Endodermal cell (in vitro differentiated cells): ENCODE measurements around the gene PNLIP. TPM values are rescaled to one million over a fixed set of nuclear protein-coding genes. Genes with fewer than 3 reads are reported as not detected.

ENCODE experiments used
- DNase-seq: peaks from one replicate; pipeline ENCODE4 v3.0.0-alpha.2; 2017
- H3K27ac ChIP-seq: 2 replicates; pipeline ENCODE4 v1.5.1; 2013; ENCODE audit warnings: mild to moderate bottlenecking, low read depth, low read length, moderate library complexity
- H3K27me3 ChIP-seq: 2 replicates; pipeline ENCODE4 v1.6.1; 2013; ENCODE audit warnings: mild to moderate bottlenecking, low read length, moderate library complexity; ENCODE audit not compliant: insufficient read depth, control insufficient read depth, poor library complexity, severe bottlenecking
- H3K36me3 ChIP-seq: 2 replicates; pipeline ENCODE4 v1.7.0; 2013; ENCODE audit warnings: mild to moderate bottlenecking, low read length, moderate library complexity; ENCODE audit not compliant: control insufficient read depth, insufficient read depth
- H3K4me1 ChIP-seq: one replicate; pipeline ENCODE4 v1.7.0; 2013; ENCODE audit warnings: low read length; ENCODE audit not compliant: control insufficient read depth, insufficient read depth
- H3K4me3 ChIP-seq: 2 replicates; pipeline ENCODE4 v1.5.1; 2013; ENCODE audit warnings: mild to moderate bottlenecking, low read length, moderate library complexity
- H3K9ac ChIP-seq: 2 replicates; pipeline ENCODE4 v1.6.1; 2013; ENCODE audit warnings: mild to moderate bottlenecking, low read length, moderate library complexity; ENCODE audit not compliant: poor library complexity, severe bottlenecking; ENCODE audit errors: extremely low read depth
- H3K9me3 ChIP-seq: 2 replicates; pipeline ENCODE4 v1.6.1; 2013; ENCODE audit warnings: mild to moderate bottlenecking, low read length, moderate library complexity; ENCODE audit not compliant: control insufficient read depth
- H3K27ac Mint-ChIP-seq: 2 replicates; pipeline ENCODE4 v1.8.0; 2020; ENCODE audit warnings: mixed read lengths
- H3K27me3 Mint-ChIP-seq: 2 replicates; pipeline ENCODE4 v1.8.0; 2021; ENCODE audit warnings: mild to moderate bottlenecking, mixed read lengths; ENCODE audit not compliant: insufficient read depth
- H3K36me3 Mint-ChIP-seq: 2 replicates; pipeline ENCODE4 v1.8.0; 2020; ENCODE audit warnings: low read depth, mixed read lengths
- H3K4me1 Mint-ChIP-seq: 2 replicates; pipeline ENCODE4 v1.8.0; 2020; ENCODE audit warnings: mixed read lengths
- H3K4me3 Mint-ChIP-seq: 2 replicates; pipeline ENCODE4 v1.8.0; 2020; ENCODE audit warnings: mild to moderate bottlenecking, moderate library complexity, mixed read lengths
- H3K9me3 Mint-ChIP-seq: 2 replicates; pipeline ENCODE4 v1.8.0; 2020; ENCODE audit warnings: mild to moderate bottlenecking, mixed read lengths
- WGBS, 2 experiments: methylation state at CpG; one replicate each; pipeline versions ENCODE4 v1.1.5 to v1.1.7; 2013; ENCODE audit warnings: missing lambda C conversion rate in 2 of 2, mixed read lengths in 1 of 2; ENCODE audit not compliant: insufficient coverage in 1 of 2, insufficient read length in 1 of 2; 5-methylcytosine and 5-hydroxymethylcytosine counted together
- total RNA-seq, 2 donors: library from RNA; stranded (reverse); fragmentation: NEBNext Ultra II Directional in 1 of 2; extraction: Animal tissue kit (Norgen Biotek cat#: 25700) in 1 of 2; gene quantifications; 2 replicates in 1 of 2; 3 replicates in 1 of 2; pipeline ENCODE4 v1.2.1, GENCODE V29; 2021
- TF ChIP-seq, protein P1 (sequence below): fragments of 200-600 bp; sonication (generic); conservative IDR thresholded peaks from 2 replicates; pipeline ENCODE4 v1.5.0; 2021; ENCODE audit warnings: antibody characterized with exemption, mild to moderate bottlenecking

PNLIP gene
- total RNA-seq, 2 donors from 2014 or later: not detected

DNA sequence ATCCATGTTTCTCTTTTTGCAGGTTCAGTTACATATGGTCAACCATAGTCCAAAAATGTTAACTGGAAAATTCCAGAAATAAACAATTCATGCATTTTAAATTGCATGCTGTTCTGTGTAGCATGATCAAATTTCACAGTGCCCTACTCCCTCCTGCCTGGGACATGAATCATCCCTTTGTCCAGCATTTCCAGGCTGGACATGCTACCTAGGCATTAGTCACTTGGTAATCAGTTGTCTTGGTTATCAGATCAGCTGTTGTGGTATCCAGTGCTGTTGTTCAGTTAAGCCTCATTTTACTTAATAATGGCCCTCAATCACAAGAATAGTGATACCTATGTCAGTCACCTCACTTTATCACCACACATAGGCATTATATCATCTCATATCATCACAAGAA lies 7.3 kb upstream of the PNLIP start:
- Mint-ChIP-seq H3K4me1 (peaks cover 7% of the 10 kb centered on the region), H3K27ac (no peak overlapping the region), H3K9me3 (peaks cover 7% of the 10 kb centered on the region), H3K36me3 (no peaks in the 10 kb centered on the region), H3K27me3 (peaks cover 2% of the 10 kb centered on the region), H3K4me3 (no peak overlapping the region)
- Histone ChIP-seq H3K4me3 (no peak overlapping the region), H3K9ac (no peak overlapping the region), H3K27ac (no peak overlapping the region), H3K9me3 (peaks cover 20% of the 10 kb centered on the region), H3K27me3 (no peaks in the 10 kb centered on the region), H3K4me1 (peaks cover 4% of the 10 kb centered on the region), H3K36me3 (no peaks in the 10 kb centered on the region)
- TF ChIP-seq, protein P1, sequence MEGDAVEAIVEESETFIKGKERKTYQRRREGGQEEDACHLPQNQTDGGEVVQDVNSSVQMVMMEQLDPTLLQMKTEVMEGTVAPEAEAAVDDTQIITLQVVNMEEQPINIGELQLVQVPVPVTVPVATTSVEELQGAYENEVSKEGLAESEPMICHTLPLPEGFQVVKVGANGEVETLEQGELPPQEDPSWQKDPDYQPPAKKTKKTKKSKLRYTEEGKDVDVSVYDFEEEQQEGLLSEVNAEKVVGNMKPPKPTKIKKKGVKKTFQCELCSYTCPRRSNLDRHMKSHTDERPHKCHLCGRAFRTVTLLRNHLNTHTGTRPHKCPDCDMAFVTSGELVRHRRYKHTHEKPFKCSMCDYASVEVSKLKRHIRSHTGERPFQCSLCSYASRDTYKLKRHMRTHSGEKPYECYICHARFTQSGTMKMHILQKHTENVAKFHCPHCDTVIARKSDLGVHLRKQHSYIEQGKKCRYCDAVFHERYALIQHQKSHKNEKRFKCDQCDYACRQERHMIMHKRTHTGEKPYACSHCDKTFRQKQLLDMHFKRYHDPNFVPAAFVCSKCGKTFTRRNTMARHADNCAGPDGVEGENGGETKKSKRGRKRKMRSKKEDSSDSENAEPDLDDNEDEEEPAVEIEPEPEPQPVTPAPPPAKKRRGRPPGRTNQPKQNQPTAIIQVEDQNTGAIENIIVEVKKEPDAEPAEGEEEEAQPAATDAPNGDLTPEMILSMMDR: no peak
- no peak for DNase-seq

DNA sequence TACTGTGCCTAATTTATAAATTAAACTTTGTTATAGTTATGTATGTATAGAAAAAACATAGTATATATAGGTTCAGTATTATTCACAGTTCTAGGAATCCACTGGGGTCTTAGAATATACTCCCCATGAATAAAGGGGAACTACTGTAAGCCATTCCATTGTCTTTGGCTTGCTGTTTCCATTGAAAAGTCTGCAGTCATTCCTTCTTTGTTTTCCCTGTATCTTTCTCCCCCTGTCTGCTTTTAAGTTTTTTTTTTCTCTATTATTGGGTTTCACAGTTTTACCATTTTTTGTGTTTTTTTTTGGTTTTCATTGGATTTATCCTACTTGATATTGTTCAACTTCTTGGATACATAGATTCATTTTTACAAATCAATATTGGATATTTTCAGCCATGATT lies 6.7 kb upstream of the PNLIP start:
- TF ChIP-seq, protein P1: no peak
- H3K9me3 Mint-ChIP-seq: peaks cover 7% of the 10 kb centered on the region
- DNase-seq: no peak
- no peak overlapping the region for H3K9ac ChIP-seq
- H3K4me1 Mint-ChIP-seq: peaks cover 7% of the 10 kb centered on the region
- no peak overlapping the region for H3K4me3 ChIP-seq
- no peak overlapping the region for H3K4me3 Mint-ChIP-seq
- H3K9me3 ChIP-seq: peaks cover 20% of the 10 kb centered on the region
- H3K27me3 ChIP-seq: no peaks in the 10 kb centered on the region
- no peak overlapping the region for H3K27ac ChIP-seq
- H3K36me3 Mint-ChIP-seq: no peaks in the 10 kb centered on the region
- no peak overlapping the region for H3K27ac Mint-ChIP-seq
- peaks cover 4% of the 10 kb centered on the region for H3K4me1 ChIP-seq
- peaks cover 2% of the 10 kb centered on the region for H3K27me3 Mint-ChIP-seq
- H3K36me3 ChIP-seq: no peaks in the 10 kb centered on the region

DNA sequence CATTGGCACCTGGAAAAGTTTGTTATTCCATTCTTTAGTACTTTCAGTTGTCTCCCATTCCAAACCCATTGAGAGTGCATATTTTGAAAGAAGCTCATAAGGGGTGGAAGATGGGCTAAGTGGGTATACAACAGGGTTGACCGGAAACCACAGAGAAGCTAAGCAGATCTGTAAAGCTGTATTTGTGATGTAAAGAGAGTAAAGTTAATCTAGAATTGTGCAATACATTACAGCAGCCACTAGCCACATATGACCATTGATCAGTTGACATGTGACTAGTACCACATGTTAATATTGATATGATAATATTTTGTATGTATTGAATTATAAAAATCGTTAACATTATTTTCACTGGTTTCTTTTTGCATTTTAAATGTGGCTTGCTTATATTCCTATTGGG lies 4.9 kb upstream of the PNLIP start:
- TF ChIP-seq, protein P1: no peak
- WGBS, 2 experiments: 92 to 100% methylated on average over 2 of the region's 2 CpGs
- Histone ChIP-seq H3K9me3 (peaks cover 20% of the 10 kb centered on the region), H3K27ac (no peak overlapping the region), H3K9ac (no peak overlapping the region), H3K27me3 (no peaks in the 10 kb centered on the region), H3K36me3 (no peaks in the 10 kb centered on the region), H3K4me1 (peaks cover 4% of the 10 kb centered on the region), H3K4me3 (no peak overlapping the region)
- H3K9me3 Mint-ChIP-seq: peaks cover 7% of the 10 kb centered on the region
- H3K27ac Mint-ChIP-seq: no peak overlapping the region
- H3K27me3 Mint-ChIP-seq: peaks cover 2% of the 10 kb centered on the region
- DNase-seq: no peak
- no peaks in the 10 kb centered on the region for H3K36me3 Mint-ChIP-seq
- no peak overlapping the region for H3K4me3 Mint-ChIP-seq
- peaks cover 7% of the 10 kb centered on the region for H3K4me1 Mint-ChIP-seq
